Measurements from ENCODE around the gene ARHGAP44.

The ARHGAP44 gene

DNA sequence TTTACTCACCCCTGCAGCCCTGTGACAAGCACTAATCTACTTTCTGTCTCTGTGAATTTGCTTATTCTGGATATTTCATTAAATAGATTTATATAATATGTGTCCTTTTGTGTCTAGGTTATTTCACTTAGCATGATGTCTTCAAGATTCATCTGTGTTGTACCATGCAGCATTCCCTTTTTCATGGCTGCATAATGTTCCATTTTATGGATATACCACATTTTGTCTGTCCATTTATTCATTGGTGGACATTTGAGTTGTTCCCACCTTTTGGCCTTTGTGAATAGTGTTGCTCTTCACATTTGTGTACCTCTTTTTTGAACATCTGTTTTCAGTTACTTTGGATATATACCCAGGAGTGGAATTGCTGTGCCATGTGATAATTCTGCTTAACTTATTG is 118.2 kb downstream of the ARHGAP44 start:
- DNase-seq, result no peak

DNA sequence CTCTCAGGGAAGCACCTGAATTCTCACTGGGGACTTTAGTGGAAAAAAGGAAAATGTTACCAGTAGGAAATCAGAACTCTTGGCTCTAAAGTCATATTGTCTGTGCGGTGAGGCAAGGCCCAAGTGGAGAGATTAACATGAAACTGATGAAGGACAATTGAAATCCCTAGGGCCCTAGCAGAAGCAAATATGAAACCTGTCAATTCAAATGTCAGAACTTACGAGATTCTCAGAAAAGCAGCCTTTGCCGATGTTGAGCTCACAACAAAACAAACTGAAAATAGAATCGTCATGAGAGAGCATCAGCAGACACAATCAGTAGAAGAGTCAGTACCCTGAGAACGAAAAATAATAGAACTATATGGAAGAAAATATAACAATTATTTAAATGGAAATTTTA is 119.7 kb downstream of the ARHGAP44 start:
- DNase-seq, result no peak

DNA sequence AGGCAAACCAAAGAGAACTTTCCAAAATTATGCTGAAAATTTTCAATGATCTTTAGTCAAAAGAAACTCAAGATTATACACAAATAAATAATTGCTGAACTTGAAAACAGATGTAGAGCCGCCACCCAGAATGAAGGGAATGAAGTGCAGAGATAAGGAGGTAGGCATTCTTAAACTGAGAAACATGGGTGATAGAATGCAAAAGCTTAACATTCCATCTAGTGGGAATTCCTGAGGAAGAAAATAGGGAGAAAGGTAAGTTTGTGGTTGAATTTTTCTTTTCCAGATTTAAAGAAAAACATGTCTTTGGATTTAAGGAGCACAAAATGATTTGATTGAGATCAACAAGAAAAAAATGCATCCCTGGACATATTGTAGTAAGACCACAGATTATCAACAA is 120.2 kb downstream of the ARHGAP44 start:
- no peak for DNase-seq

DNA sequence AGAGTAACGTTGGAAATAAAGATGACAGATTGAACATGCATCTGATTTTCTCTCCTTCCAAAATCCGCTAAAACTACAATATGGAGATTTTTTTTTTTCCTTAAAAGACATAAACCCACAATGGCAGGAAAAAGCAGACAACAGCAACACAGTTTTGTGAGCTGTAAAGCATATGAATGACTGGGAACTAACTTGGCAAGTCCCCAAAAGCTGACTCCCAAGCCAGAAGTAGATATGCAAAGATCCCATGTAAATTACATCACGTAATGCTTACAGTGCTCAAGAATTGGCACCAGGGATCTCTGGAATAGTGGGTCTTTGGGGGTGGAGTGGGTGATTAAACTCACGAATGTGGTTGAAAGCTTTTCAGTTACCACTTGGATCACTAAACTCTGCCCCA is 121.9 kb downstream of the ARHGAP44 start:
- DNase-seq, result no peak

DNA sequence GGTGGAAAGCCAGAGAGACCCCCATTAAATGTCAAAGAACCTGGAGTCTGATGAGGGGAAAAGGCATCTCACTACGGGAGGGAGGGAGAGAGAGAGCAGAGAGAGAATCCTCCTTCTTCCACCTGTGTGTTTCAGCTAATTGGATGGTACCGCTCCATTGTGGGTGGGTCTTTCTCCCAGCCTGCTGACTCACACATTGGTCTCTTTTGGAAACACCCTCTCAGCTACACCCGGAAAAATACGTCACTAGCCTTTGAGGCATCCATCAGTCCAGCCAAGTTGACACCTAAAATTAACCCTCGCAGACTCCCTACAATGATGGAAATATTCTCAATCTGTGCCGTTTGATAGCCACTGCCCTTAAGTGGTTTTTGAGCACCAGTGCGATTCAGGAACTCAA is 128.1 kb downstream of the ARHGAP44 start:
- DNase-seq, result no peak

DNA sequence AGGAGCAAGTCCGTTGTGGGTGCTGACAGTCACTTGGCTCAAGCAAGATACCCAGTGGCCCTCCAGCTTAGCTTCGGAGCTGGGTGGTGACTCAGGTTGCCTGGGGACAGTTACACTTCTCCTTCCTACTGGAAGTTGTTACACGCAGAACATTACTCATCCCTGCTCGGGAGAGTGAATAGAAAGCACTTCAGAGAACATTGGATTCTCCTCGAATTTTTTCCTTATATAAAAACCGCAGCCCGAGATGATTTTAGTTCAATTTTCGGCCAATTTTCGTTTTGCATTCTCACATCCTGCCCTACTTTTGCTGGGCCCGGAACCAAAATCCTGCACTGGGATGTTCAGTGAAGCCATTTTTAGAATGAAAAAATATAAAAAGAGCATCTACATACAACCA is 128.8 kb downstream of the ARHGAP44 start:
- DNase-seq, result no peak

DNA sequence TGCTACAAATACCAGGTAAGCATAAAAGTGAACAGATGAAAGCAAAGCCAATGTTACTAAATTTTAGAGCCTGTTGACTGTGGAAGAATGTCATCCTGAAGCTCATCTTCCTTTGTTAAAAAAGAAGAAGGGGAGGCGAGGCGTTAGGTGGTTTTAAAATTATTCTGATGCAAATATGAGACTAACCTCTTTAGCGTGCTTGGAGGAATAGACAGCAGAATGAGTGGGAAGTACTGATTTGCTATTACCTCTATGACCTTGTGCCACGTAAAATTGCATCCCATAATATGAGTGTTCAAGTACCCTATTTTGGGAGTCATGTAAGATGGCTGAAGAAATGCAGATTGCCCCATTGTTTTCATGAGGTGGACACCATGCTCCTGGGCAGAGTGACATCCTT is 132.8 kb downstream of the ARHGAP44 start:
- DNase-seq, result no peak

DNA sequence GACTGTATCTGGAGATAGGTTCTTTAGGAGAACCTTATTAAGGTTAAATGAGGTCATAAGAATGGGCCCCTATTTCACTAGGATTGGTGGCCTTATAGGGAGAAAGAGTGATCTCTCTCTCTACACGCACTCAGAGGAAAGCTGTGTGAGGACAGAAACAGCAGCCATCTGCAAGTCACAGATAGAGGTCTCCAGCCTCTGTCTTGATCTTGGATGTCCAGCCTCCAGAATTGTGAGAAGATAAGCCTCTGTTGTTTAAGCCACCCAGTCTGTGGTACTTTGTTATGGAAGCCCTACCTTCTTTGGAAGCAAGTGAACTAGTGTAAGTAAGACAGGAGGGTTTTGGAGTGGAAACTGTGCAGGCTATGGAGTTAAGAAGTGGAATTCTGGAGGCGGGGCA is 135.3 kb downstream of the ARHGAP44 start:
- DNase-seq, result no peak

DNA sequence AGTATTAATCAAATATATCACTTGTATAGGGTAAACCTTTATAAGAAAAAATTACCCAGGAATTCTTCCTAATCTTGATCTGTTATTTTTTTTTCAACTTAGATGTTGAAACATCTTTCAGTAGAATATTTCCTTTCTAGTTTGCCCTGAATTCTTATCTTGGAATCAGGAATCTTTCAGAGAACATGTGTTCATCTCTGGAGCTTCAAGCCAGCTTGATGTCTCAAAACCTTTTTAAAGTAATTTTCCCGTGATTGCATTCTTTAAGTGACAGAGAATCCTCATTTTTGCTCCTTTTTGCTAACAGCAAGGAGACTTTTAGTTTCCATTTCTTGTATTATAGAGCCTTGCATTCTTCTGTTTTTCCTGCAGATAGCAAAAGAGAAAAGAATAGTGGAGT is 137.7 kb downstream of the ARHGAP44 start:
- no peak for DNase-seq

DNA sequence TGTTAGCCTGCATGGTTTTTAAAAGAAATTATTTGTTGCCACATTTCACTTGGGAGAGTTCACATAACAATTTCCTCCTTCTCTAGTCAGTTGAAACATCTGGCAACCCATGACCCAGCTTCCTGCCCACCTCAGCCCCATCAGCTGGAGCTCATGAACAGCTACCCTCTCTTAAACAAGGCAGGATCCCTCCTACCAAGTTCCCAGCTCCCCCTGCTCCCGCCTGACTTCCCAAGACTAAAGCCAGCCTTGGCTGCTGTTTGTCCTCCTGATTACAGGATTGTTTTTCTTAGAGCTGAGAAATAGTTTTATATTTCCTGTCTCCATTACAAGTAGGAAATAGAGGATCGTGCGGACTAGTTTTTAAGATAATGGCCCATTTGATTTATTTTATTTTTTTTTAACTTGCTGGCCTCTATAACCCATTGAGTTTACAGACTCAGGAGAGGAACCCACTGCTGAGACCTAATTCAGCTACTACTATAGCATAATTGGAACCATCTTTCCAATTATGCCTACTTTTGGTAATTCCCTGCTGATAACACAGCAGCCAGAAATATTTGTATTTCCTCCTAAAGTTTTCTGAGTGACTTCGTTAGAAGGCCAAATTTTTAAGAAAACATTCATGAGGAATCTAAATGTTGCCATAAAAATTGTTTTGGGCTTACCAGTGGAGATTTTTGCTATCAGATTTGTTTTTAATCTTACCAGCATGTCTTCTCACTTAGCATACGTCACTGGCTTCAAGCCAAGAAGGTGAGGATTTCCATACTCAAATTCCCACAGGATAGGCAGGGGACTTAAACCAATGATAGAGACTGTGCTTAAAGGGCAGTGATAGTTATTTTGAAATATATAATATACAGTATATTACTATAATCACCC is 138.5 kb downstream of the ARHGAP44 start:
- DNase-seq, result no peak

DNA sequence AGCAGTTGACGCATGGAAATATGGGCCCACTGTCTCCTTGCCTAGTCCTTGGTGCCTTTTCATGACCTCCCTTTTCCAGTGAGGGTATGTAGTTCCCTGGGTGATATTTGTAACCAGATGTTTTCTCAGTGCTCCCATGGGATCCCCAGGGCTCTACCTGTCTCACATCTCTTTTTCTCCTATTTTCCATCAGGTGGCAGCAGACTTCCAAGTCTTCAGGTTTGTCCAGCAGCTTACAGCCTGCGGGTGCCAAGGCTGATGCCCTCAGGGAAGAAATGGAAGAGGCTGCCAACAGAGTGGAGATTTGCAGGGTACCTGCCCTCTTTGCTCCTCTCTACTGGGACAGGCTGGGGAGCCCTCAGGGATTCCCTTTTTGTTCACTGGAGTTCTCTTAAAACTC is 139.4 kb downstream of the ARHGAP44 start:
- no peak for DNase-seq

DNA sequence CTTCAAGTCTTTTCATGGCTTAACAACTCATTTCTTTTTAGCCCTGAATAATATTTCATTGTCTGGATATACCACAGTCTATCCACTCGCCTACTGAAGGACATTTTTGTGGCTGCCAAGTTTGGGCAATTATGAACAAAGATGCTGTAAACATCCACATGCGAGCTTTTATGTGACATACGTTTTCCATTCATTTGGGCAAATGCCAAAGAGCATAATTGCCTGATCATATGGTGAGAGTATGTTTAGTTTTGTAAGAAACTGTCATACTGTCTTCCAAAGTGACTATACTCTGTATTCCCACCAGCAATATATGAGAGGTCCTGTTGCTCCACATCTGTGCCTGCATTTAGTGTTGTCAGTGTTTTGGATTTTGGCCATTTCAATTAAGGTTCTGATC is 147.2 kb downstream of the ARHGAP44 start:
- no peak for DNase-seq

DNA sequence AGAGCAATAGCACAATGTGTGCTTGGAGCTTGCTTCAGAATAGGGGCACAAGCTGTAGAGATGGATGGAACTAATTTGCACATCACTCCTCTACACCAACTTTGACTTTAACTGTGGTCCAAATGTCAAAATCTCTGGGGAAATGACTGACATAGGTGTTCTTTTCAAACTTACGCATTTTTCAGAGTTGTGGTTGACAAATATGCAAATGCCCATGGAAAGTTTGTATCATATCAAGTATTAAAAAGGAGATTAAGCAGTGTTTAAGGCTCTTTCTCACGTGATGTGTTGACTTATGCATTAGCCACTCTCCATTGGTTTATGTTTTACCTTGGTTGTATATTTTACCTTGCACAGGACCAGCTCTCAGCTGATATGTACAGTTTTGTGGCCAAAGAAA is 151.4 kb downstream of the ARHGAP44 start:
- DNase-seq, result no peak

DNA sequence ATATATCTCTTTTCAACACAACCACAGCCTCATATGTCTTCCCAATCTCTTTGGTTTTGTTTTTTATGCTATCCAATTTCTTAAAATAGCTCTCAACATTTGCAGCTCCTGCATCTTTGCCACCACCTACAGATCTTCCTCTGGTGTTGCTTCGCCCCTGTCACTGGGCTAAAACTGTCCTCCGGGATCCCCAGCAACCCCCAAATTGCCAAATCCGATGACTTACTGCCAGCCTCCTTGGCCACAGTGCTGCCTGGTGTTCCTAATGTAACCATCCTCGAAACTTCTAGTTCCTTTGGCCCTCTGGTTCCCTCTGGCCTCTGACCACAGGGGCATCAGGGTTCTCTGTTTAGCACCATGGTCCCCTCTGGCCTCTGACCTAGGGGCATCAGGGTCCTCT is 157.7 kb downstream of the ARHGAP44 start:
- DNase-seq, result no peak

DNA sequence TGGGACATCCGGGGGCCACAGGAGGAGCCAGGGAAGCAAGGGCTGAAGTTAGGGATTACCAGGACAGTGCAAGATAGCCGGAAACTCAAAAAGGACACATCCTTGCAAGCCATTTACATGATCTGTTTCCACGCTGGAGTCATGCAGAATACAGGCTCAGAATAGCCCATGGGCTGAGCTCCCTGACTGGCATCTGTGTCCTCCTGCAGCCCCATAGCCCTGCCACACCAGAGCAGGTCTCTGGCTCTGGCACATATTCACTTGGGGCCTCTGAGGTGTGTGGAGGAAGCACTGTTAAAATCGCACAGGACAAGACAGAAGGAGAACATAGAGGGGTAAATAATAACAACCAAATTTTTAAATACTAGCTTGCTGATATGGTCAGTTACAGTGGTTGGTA is 162.7 kb downstream of the ARHGAP44 start:
- no peak for DNase-seq

DNA sequence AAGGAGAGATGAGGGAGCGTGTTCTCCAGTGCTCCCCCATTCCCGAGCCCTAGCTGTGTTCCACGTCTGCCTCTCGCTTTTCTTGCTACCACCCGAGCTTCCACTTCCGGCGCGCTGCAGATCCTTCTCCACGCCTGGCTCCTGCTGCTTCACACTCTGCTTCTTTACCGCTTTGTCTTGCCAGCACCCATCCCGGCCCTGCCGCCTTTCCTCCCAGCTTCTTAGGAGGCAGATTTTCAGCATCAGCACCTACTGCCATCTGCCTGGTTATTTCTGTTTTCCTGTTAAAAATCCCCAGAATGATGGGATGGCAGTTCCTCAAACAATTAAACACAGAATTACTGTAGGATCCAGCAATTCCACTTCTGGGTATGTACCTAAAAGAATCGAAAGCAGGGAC is 163.9 kb downstream of the ARHGAP44 start:
- no peak for DNase-seq

DNA sequence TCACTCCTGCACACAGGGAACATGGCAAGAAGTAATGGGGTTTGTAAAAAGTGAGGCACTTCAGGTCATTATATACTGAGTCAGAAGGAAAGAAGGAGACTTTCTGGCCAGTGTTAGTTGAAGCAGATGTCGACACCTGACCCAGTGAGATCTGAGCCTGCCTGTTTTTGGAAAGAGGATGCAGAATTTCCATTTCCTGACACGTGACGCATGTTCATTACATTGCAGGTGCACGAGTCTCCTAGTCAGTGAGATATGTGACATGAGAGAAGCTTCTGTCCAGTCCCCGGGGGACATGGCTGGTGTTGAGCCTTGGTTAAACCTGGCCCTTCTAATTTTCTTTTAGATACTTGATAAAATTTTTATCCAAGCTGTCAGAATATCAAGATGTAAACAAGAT is 166.2 kb downstream of the ARHGAP44 start:
- DNase-seq, result no peak

DNA sequence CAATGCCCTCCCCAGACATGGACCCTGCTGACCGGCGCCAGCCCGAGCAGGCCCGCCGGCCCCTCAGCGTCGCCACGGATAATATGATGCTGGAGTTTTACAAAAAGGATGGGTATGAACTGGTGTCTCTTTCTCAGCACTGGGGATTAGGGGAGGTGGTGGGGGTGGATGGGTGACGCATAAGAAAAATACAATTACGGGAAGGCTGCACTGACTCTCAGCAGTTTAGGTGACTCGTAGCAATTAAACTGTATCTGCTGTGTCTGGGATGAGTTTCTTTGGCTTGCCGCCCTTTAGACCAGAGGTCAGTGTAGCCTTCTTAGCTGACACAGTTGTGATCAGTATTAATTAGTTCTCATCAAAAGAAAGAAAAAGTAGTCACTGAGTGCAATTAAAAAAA is 169.5 kb downstream of the ARHGAP44 start:
- no peak for DNase-seq

DNA sequence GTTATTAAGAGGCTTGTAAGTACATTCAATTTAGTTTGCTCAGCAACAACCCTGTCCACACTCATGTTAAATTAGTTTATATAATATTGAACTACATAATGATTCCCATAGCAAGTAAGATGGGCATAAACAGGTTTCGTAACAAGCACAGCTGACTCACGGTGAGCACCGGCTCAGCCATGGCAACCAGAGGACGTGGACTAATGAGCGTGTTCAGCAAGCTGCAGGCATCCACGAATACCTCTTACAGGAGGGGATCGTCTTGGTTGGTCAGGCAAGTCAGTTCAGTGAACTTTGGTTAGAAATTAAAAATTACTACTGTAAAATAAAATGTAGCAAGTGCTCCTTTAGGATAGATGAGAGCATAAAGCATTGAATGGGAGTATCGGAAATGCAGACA is 170.1 kb downstream of the ARHGAP44 start:
- DNase-seq, result no peak

DNA sequence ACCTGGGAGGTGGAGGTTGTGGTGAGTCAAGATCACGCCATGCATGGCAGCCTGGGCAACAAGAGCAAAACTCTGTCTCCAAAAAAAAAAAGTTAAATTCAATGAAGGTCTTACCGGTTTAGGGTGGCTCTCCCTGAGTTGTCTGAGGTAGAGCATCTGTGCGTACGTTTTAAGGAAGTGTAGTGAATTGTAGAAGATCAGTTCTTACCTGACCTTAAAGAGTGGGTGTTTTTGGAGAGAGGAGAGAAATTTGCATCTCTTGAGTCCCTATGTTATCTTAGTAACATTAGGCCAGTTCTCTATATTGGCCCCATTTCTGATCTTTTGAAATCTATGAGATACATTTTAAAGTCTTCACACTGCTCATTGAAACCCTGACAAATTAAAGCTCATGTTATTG is 172.4 kb downstream of the ARHGAP44 start:
- no peak for DNase-seq

DNA sequence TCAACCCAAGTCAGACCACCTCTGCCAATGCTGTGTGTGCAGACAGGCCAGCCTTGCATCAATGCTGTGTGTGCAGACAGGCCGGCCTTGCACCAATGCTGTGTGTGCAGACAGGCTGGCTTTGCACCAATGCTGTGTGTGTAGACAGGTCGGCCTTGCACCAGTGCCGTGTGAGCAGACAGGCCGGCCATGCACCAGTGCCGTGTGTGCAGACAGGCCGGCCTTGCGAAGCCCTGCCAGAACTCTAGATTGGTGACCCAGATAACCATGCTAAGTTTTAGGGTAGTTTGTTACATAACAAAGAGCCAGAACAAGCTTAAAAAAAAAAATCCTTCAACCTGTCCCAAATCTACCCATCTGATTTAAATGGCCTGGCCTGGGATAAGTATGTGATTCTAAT is 174.2 kb downstream of the ARHGAP44 start:
- DNase-seq, result no peak

DNA sequence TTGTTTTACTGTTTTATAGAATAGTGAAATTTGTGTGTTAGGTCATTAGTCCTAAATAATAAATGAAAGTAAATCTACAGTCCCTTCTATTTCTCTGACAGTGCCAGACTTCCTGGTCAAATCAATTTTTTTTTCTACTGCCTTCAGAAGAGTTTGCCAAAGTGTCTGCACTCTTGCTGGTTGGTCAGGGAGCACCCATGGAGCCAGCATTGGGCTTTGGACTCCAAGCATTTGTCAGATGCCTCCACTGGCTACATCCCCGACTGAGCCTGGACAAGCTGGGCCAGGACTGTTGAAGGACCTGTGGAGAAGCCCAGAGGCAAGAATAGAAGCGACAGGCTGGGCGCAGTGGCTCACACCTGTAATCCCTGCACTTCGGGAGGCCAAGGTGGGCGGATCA is 174.9 kb downstream of the ARHGAP44 start:
- no peak for DNase-seq

DNA sequence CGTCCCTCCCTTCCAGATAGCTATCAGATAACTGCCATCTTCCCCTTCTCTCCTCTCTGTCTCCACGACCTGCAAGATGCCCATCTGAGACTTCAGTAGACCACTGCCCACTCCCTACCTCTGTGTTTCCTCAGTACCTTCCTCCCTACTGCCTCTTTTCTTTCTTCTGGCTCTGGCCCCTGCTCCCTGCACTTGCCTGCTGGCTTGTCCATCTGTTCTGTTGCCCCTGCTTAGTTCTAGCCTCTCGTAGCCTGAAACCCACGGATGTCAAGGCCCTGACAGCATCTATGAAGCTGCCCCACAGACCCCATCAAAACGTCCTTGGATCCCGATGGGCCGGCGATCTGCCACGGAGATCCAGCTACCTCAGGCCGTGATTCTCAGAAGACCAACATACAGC is 175.5 kb downstream of the ARHGAP44 start:
- no peak for DNase-seq

DNA sequence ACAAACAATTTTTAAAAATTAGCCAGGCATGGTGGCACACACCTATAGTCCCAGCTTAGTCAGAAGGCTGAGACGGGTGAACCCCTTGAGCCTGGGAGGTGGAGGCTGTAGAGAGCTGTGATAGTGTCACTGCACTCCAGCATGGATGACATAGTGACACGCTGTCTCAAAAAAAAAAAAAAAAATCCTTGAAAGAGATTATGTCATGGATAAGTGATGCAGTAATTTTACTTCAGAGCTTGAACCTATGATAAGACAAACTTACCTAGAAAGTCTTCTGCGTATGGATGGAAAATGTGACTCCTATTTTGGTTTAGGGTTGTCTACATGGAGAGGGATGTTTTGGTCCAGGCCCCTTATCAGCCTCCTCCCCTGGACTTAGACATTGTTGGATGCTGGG is 176.7 kb downstream of the ARHGAP44 start:
- no peak for DNase-seq

DNA sequence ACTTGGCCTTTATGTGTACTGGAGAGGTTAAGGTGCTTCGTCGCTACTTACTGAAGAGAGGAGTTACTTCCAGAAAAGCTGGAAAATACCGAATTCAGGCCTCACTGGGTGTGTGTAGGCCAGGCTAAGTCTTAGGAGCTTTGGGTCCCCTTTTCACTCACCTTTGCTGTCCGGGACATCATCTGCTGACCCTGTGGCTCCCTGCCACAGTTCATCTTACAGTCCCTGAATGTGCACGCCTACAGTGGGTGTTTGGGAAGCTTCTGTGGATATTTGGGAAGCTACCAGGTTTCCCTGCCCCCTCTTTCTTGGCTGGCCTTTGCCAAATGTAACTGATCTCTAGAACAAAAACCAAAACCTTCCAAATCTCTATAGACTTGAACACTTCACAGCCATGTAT is 177.1 kb downstream of the ARHGAP44 start:
- DNase-seq, result no peak
